SK-N-SH (cell line): ENCODE data around the gene TRAPPC2B. TPM values are rescaled to one million over a fixed set of nuclear protein-coding genes. Genes with fewer than 3 reads are reported as not detected.
A peak's percentile ranks its signal among the peaks of the same experiment; 100 is the strongest.

ENCODE experiments used
- CTCF ChIA-PET: fragments of 300-600, 350-600 bp; formaldehyde crosslinking; extraction: SDS; loops from one replicate; lab custom pipeline; 2021; lab: Yijun Ruan, JAX
- POLR2A ChIA-PET: fragments of 350-600 bp; sonication (Branson Sonifier 250); formaldehyde crosslinking; extraction: SDS; loops from one replicate; lab custom pipeline; 2020; ENCODE audit warnings: antibody characterized with exemption, inconsistent platforms; lab: Yijun Ruan, JAX
- DNase-seq: peaks from one replicate; pipeline ENCODE4 v3.0.0; 2012
- H2AFZ ChIP-seq: fragments of 200-600 bp; sonication (generic); 2 replicates; pipeline ENCODE4 v1.8.1; 2016; ENCODE audit warnings: antibody characterized with exemption, mild to moderate bottlenecking, low read depth
- H3F3A ChIP-seq: fragments of 200-600 bp; sonication (generic); replicated peaks from 2 replicates; pipeline ENCODE3; 2016; ENCODE audit warnings: antibody characterized with exemption, mild to moderate bottlenecking; ENCODE audit not compliant: insufficient read depth
- H3K27ac ChIP-seq, 2 experiments: fragments of 200-500 bp in 1 of 2; fragments of 200-600 bp in 1 of 2; sonication (Bioruptor generic) in 1 of 2; sonication (generic), shearing (Covaris generic) in 1 of 2; 2 replicates each; pipeline versions ENCODE4 v1.5.1 to v1.6.1; 2014 to 2016; ENCODE audit warnings: low read depth in 2 of 2, inconsistent platforms in 1 of 2, low read length in 1 of 2, mild to moderate bottlenecking in 1 of 2, mixed read lengths in 1 of 2
- H3K27me3 ChIP-seq: fragments of 200-600 bp; sonication (generic), shearing (Covaris generic); 2 replicates; pipeline ENCODE4 v1.6.1; 2016; ENCODE audit warnings: mixed run types; ENCODE audit not compliant: insufficient read depth
- H3K36me3 ChIP-seq, 2 experiments: fragments of 200-500 bp in 1 of 2; fragments of 200-600 bp in 1 of 2; sonication (Bioruptor generic) in 1 of 2; sonication (generic) in 1 of 2; replicated peaks in 1 of 2; 2 replicates each; pipeline versions ENCODE3 to v1.5.1; 2014 to 2016; ENCODE audit warnings: low read length in 1 of 2, mild to moderate bottlenecking in 1 of 2; ENCODE audit not compliant: insufficient read depth in 2 of 2, control insufficient read depth in 1 of 2
- H3K4me1 ChIP-seq, 2 experiments: fragments of 200-500 bp in 1 of 2; fragments of 200-600 bp in 1 of 2; sonication (Bioruptor generic) in 1 of 2; sonication (generic), shearing (Covaris generic) in 1 of 2; 2 replicates each; pipeline versions ENCODE4 v1.5.1 to v1.6.1; 2014 to 2016; ENCODE audit warnings: low read depth in 1 of 2, low read length in 1 of 2, mixed run types in 1 of 2; ENCODE audit not compliant: insufficient read depth in 2 of 2, control insufficient read depth in 1 of 2
- H3K4me2 ChIP-seq: fragments of 200-600 bp; sonication (generic), shearing (Covaris generic); 2 replicates; pipeline ENCODE4 v1.6.1; 2017; ENCODE audit warnings: mixed run types
- H3K4me3 ChIP-seq, 2 experiments: fragments of 200-500 bp in 1 of 2; fragments of 200-600 bp in 1 of 2; sonication (Bioruptor generic) in 1 of 2; sonication (generic), shearing (Covaris generic) in 1 of 2; 2 replicates each; pipeline versions ENCODE4 v1.5.1 to v1.8.1; 2014 to 2016; ENCODE audit warnings: low read depth in 2 of 2, inconsistent platforms in 1 of 2, low read length in 1 of 2, mild to moderate bottlenecking in 1 of 2, mixed read lengths in 1 of 2, moderate library complexity in 1 of 2
- H3K79me2 ChIP-seq: fragments of 200-600 bp; sonication (generic); 2 replicates; pipeline ENCODE4 v1.8.1; 2017; ENCODE audit warnings: mild to moderate bottlenecking; ENCODE audit not compliant: insufficient read depth
- H3K9ac ChIP-seq: fragments of 200-600 bp; sonication (generic); 2 replicates; pipeline ENCODE4 v1.6.1; 2017; ENCODE audit warnings: mixed run types
- H3K9me2 ChIP-seq: fragments of 200-600 bp; sonication (generic); 2 replicates; pipeline ENCODE4 v1.6.1; 2017; ENCODE audit warnings: mixed run types
- H3K9me3 ChIP-seq: fragments of 200-600 bp; sonication (generic); 2 replicates; pipeline ENCODE4 v1.6.1; 2017; ENCODE audit warnings: mixed run types, mild to moderate bottlenecking, moderate library complexity
- H4K20me1 ChIP-seq: fragments of 200-600 bp; sonication (generic); 2 replicates; pipeline ENCODE4 v1.6.1; 2017; ENCODE audit warnings: mild to moderate bottlenecking, mixed run types; ENCODE audit not compliant: insufficient read depth
- CHD2 ChIP-seq: fragments of 150-350 bp; IDR thresholded peaks from 2 replicates; pipeline ENCODE4 v1.6.1; 2018; ENCODE audit warnings: low read length; ENCODE audit not compliant: partially characterized antibody
- CTCF ChIP-seq: fragments of 200-600 bp; sonication (generic); IDR thresholded peaks from 2 replicates; pipeline ENCODE4 v1.6.1; 2017; ENCODE audit warnings: antibody characterized with exemption, mild to moderate bottlenecking, moderate library complexity
- JUND ChIP-seq: IDR thresholded peaks from 2 replicates; pipeline ENCODE4 v1.4.0; 2012
- MEF2A ChIP-seq: IDR thresholded peaks from 2 replicates; pipeline ENCODE4 v1.4.0; 2012; ENCODE audit warnings: low read depth, borderline replicate concordance
- NRF1 ChIP-seq: IDR thresholded peaks from 2 replicates; pipeline ENCODE4 v1.6.1; 2012; ENCODE audit warnings: low read depth, mild to moderate bottlenecking, low read length
- RAD21 ChIP-seq: IDR thresholded peaks from 2 replicates; pipeline ENCODE4 v1.6.1; 2012; ENCODE audit warnings: mild to moderate bottlenecking, low read length
- REST ChIP-seq: IDR thresholded peaks from 2 replicates; pipeline ENCODE4 v1.6.1; 2012; ENCODE audit warnings: mild to moderate bottlenecking, low read depth, low read length, moderate library complexity
- SMC3 ChIP-seq: IDR thresholded peaks from 2 replicates; pipeline ENCODE4 v1.6.1; 2012; ENCODE audit warnings: low read depth, low read length, improper control_type of control experiment
- USF1 ChIP-seq: IDR thresholded peaks from 2 replicates; pipeline ENCODE4 v1.4.0; 2012; ENCODE audit warnings: low read depth, borderline replicate concordance
- USF2 ChIP-seq: fragments of 150-350 bp; IDR thresholded peaks from 2 replicates; pipeline ENCODE4 v1.6.1; 2017; ENCODE audit warnings: antibody characterized with exemption, low read length, low read depth, borderline replicate concordance
- WGBS: methylation state at CpG from one replicate; pipeline ENCODE4 v1.1.6; 2017; ENCODE audit warnings: low lambda C conversion rate; 5-methylcytosine and 5-hydroxymethylcytosine counted together
- polyA plus RNA-seq, 3 experiments: library from polyadenylated mRNA; depleted of rRNA; stranded (reverse); fragments of >200 nt; gene quantifications; 2 replicates each; pipeline ENCODE4 v1.2.3, GENCODE V29; 2012

TRAPPC2B gene
- polyA plus RNA-seq, 1 of the 3 experiments (the other 2 are of a cell fraction): 21.0 TPM

GRCh38 chr19:57403737-57404563, 40.6 kb downstream of the TRAPPC2B start (continued):
- TF ChIP-seq REST (no peak), USF1 (no peak), CHD2 (no peak), JUND (no peak), CTCF (no peak), SMC3 (no peak), NRF1 (no peak)

- POLR2A ChIA-PET: no interaction called here
- no peak overlapping the region for H2AFZ ChIP-seq
- H3K27me3 ChIP-seq: no peaks in the 10 kb centered on the region
- peak; percentile 79 for DNase-seq
- peaks cover 0 to 7% of the 10 kb centered on the region in 2 experiments; a peak in 1 of 4 replicates for H3K4me1 ChIP-seq
- peaks cover 5% of the 10 kb centered on the region for H3K79me2 ChIP-seq
- H3K4me2 ChIP-seq: no peak overlapping the region
- no peaks in the 10 kb centered on the region for H3K36me3 ChIP-seq
- no peaks in the 10 kb centered on the region for H3K9me2 ChIP-seq
- H3K9ac ChIP-seq: no peak overlapping the region
- WGBS: 9% methylated on average over 8 of the region's 8 CpGs
- no peaks in the 10 kb centered on the region for H3K9me3 ChIP-seq
- no peaks in the 10 kb centered on the region for H3F3A ChIP-seq
- no peak overlapping the region for H3K4me3 ChIP-seq
- no peak overlapping the region for H3K27ac ChIP-seq
- CTCF ChIA-PET: interaction anchor here (0.6 to 2.3 kb wide), 17 partner anchors 8 to 754 kb away, joined by 3 to 11 read pairs (median 3); partner anchors contain the start of genes ZNF417, ZNF548 and ZNF749
- no peaks in the 10 kb centered on the region for H4K20me1 ChIP-seq
- TF ChIP-seq CTCF (peak; percentile 67), SMC3 (peak; percentile 86), RAD21 (peak; percentile 86), USF2 (no peak), MEF2A (no peak)
Observed at GRCh38 chr19:57406516-57407123, 43.3 kb downstream of the TRAPPC2B start.
